GM10266 (cell line): ENCODE data around the gene CCDC57.

Experiments
- DNase-seq: peaks from one replicate; pipeline ENCODE4 v3.0.0; 2012; ENCODE audit errors: extremely low spot score
- CTCF ChIP-seq: IDR thresholded peaks from 2 replicates; pipeline ENCODE4 v1.5.1; 2012; ENCODE audit warnings: mild to moderate bottlenecking, low read depth; ENCODE audit not compliant: control insufficient read depth, insufficient read depth; ENCODE audit errors: missing control alignments

Gene CCDC57

GRCh38 chr17:82236142-82236971 is 23.7 kb upstream of the CCDC57 start:
- peak; percentile 75 for TF ChIP-seq CTCF
- DNase-seq = no peak

- DNase-seq = no peak
- TF ChIP-seq CTCF = no peak
Observed at GRCh38 chr17:82235775-82236141, 23.1 kb upstream of the CCDC57 start.

- no peak for DNase-seq
- no peak for TF ChIP-seq CTCF
Observed at GRCh38 chr17:82235056-82235774, 22.6 kb upstream of the CCDC57 start.

GRCh38 chr17:82234211-82235055 is 21.8 kb upstream of the CCDC57 start:
- DNase-seq = no peak
- no peak for TF ChIP-seq CTCF

- no peak for TF ChIP-seq CTCF
- DNase-seq = no peak
Observed at GRCh38 chr17:82232876-82233785, 20.5 kb upstream of the CCDC57 start.

- no peak for DNase-seq
Observed at GRCh38 chr17:82232322-82232820, 19.7 kb upstream of the CCDC57 start.

More at GRCh38 chr17:82232322-82232820, 19.7 kb upstream of the CCDC57 start:
- TF ChIP-seq CTCF = no peak
